ELF-1 (cell line): ENCODE results near the gene PAX1.

Experiments used
- DNase-seq: peaks from one replicate; pipeline ENCODE4 v3.0.0-alpha.2; 2016; ENCODE audit warnings: low read depth, low spot score

The PAX1 gene

DNA sequence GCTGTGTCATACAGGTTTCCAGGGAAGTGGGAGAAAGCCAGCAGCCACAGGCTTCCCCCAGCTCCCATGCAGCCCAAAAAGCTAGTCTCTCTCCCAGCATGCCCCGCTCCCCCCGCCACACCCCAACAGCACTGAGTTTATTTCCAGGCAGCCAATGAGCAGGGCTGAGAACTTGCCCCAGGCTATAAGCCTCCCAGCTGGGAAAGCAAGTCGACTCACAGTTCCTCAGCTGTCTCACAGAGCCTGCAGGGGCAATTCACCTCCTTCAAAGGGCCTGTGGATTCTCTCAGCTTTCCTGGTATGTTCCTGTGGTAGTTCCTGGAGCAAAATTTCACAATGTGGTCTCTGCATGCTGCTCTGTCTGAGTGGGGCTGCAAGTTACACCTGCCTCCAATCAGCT lies 34.2 kb downstream of the PAX1 start:
- DNase-seq: peak; percentile 55

DNA sequence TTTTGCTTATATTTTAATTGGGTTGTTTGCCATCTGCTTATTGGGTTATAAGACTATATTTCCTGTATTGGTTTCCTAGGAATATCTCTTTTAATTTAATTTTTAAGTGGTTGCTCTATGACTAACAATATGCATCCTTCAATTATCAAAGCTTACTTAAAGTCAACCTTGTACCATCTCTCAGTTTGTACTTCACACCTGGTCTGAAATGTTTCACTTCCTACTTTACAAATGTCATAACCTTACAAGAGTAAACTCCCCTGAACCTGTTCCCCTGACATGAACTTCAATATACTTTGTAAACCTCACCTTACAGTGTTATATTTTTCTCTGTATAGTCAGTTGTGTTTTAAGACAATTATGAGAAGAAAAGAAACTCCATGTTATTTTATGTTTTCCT lies 35.8 kb downstream of the PAX1 start:
- no peak for DNase-seq

DNA sequence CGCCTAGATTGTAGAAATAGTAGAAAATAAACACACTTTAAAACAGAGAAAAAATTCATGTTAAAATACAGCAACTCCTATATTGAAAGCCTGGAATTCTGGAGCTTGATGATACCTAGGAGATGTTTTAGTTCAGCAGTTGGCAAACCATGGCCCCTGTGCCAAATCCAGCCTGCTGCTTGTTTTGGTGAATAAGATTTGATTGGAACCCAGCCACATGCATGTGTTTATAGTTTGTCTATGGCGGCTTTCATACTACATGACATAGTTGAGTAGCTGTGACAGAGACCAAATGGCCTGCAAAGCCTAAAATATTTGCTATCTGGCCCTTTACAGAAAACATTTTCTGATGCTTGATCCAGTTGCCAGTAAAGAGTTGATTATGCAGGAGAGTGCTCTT lies 57.2 kb downstream of the PAX1 start:
- DNase-seq: no peak

DNA sequence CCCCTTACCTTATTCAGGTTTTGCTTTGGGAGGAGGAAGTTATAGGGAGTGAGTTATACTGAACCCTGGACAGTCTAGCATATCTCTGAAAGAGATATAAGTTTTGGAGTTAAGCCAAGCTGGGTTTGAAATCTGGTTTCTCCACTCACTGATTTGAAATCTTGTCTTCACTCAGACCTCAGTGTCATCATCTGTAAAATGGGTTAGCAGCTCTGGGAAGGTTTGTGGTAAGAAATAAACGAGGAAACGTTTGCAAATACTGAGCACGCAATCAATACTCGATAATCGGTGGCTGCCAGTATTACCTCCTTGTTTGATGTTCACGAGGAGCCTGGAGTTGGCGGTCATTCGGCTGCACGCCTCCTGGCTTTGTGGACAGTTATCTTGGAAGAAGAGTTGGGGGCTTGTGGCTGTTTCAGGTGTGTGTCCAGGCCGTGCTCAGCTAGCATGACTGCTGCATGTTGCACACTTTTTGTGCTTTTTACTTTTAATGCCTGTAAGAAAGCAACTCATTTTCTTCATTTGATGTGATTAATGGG lies 61.8 kb downstream of the PAX1 start:
- DNase-seq: no peak

DNA sequence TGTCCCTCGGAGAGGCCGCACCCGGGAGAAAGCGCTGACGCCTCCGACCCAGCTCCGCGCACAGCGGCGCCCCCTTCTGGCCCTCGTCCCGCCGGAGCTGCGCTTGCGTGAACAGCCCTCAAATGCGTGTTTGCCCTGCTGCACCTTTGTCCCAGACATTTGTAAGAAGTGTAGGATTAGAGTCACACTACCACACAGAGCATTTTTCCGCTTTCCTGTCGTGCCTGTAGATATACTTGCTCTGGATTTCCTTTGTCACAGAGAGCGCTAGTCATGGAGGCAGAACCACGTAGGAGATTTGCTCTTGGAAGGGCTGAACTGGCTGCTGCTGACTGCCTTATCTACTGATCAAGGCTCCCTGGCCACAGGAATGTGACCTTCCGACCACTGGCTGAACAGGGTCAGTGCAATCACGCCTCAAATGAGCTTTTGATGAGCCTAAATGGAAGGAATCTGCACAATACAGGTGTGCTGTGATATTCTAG lies 62.3 kb downstream of the PAX1 start:
- peak; percentile 81 for DNase-seq
